Measurements from ENCODE around the gene CCDC68. TPM values are rescaled to one million over a fixed set of nuclear protein-coding genes. Genes with fewer than 3 reads are reported as not detected.

The CCDC68 gene
- total and polyA plus RNA-seq, 7 experiments from 2014 or later: 0.41 TPM; not detected in 6

DNA sequence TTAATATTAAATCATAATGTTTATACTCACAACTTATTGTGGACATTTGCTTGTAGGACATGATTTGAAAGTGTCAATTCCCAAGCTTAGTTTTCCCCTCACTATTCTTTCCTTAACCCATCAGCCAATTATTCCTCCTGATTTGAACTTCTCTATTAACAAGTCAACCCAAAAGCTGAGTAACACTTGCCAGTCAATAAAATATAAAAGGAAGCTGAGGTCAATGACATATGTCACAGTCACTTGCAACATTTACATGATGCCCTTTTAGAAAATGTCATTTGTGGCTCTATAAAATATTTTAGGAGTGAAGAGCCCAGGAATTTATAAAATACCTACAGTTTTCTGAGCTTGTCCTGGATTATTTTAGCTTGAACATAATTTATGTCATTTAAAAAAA lies 7.2 kb downstream of the CCDC68 start:
- Mint-ChIP-seq H3K27ac (no peak overlapping the region), H3K4me1 (peaks cover under 1 to 8% (median 2%) of the 10 kb centered on the region in 7 donors), H3K36me3 (no peaks in the 10 kb centered on the region), H3K27me3 (peaks cover 5 to 38% (median 8%) of the 10 kb centered on the region in 5 donors), H3K4me3 (no peak overlapping the region), H3K9me3 (no peaks in the 10 kb centered on the region)
- ATAC-seq (no peak), DNase-seq (no peak)
- ChIA-PET CTCF (no interaction called here), POLR2A (no interaction called here)
- H3K9me3 ChIP-seq (ENCODE audit: control insufficient read depth in 2 of 3, low read length in 3 of 3): no peaks in the 10 kb centered on the region
- no peaks in the 10 kb centered on the region for H3K4me1 ChIP-seq (ENCODE audit: control insufficient read depth in 2 of 2, insufficient read depth in 2 of 2, low read length in 2 of 2)
- H3K36me3 ChIP-seq (ENCODE audit: control insufficient read depth in 2 of 3, insufficient read depth in 3 of 3, low read length in 3 of 3): no peaks in the 10 kb centered on the region
- H3K27ac ChIP-seq (ENCODE audit: low read depth, low read length): no peak overlapping the region
- H3K4me3 ChIP-seq (ENCODE audit: low read length): no peak overlapping the region
- H3K27me3 ChIP-seq (ENCODE audit: control insufficient read depth in 2 of 2, insufficient read depth in 2 of 2, low read length in 2 of 2): no peaks in the 10 kb centered on the region
- intact Hi-C loops (cut with micrococcal nuclease): no loop called here

DNA sequence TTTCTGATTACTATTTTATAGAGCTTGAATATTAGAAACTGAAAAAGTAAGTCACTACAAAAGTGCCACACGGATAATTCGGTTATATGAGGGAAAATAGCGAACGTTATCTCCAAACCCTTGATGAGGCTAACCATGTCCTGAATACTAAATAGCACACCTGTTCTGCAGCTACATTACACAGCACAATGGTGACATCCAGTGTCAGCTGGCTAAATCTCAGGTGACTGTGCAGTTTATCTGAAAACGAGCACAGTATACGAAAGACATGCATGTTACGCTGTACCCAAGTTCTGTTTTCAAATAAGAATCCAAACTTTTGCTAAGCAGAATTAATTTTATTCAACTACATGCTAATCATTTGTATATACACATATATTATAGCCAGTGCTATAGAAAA lies 9.0 kb downstream of the CCDC68 start:
- Histone ChIP-seq H3K9me3 (ENCODE audit: control insufficient read depth in 2 of 3, low read length in 3 of 3) (no peaks in the 10 kb centered on the region), H3K36me3 (ENCODE audit: control insufficient read depth in 2 of 3, insufficient read depth in 3 of 3, low read length in 3 of 3) (no peaks in the 10 kb centered on the region), H3K27ac (ENCODE audit: low read depth, low read length) (no peak overlapping the region), H3K4me1 (ENCODE audit: control insufficient read depth in 2 of 2, insufficient read depth in 2 of 2, low read length in 2 of 2) (peaks cover 0 to 5% of the 10 kb centered on the region in 2 donors), H3K4me3 (ENCODE audit: low read length) (no peak overlapping the region), H3K27me3 (ENCODE audit: control insufficient read depth in 2 of 2, insufficient read depth in 2 of 2, low read length in 2 of 2) (no peaks in the 10 kb centered on the region)
- Mint-ChIP-seq H3K27me3 (peaks cover 0 to 28% (median 8%) of the 10 kb centered on the region in 5 donors), H3K9me3 (no peaks in the 10 kb centered on the region), H3K27ac (no peak overlapping the region), H3K36me3 (no peaks in the 10 kb centered on the region), H3K4me3 (no peak overlapping the region), H3K4me1 (peaks cover 9 to 26% (median 18%) of the 10 kb centered on the region in 7 donors)
- intact Hi-C loops (cut with micrococcal nuclease): loop anchor here (1.0 kb wide), 4 partner anchors 271 to 506 kb away; no protein-coding TSS in a partner anchor
- ChIA-PET CTCF (interaction anchor here (0.5 to 1.8 kb wide), 3 partner anchors 30 to 558 kb away, joined by 3 to 4 read pairs (median 3); no protein-coding TSS in a partner anchor), POLR2A (no interaction called here)
- peak; percentile 49 for ATAC-seq
- DNase-seq: peak in 4 of 9 donors; percentile 8 to 34 (median 24)

DNA sequence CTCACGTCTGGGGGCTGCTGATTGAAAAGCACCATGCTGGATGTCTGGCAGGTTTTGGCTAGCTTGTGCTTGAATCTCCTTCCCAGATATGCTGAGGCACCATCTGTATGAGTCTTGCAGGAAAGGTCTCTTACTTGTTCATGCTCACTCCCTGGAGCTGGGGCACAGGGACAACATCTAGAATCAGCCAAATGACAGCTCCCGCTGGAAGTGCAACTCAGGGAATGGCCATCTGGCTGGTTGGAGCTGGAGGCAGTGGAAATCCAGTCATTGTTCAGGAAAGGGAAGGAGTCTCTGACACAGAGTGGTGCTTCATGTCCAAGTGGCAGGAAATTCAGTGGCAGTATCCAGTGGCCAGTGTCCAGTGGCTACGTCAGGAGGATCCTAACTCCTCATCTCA lies 9.7 kb downstream of the CCDC68 start:
- H3K9me3 Mint-ChIP-seq: no peaks in the 10 kb centered on the region

DNA sequence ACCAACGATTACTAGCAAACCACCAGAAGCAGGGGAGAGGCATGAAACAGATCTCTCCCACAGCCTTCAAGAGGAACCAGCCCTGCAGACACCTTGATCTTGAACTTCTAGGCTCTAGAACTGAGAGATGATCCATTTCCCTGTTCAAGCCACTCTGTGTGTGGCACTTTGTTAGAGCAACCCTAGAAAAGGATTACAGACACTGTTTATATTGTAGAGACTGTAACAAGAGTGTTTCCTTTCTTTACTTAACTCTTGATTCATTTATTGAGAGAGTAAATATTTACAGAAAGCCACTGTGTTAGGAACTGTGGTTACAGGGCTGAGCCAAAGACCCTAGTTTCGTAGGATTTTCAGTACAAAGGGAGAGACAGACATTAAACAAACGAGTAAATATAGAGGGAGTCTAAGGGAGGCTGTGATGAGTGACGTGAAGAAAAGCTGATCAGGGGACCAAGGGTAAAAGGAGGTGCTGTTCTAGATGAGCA lies 10.9 kb downstream of the CCDC68 start:
- no peak overlapping the region for H3K27ac Mint-ChIP-seq

More for the DNA sequence above, 9.7 kb downstream of the CCDC68 start:
- ChIA-PET CTCF (interaction anchor here (0.6 to 1.8 kb wide), 2 partner anchors 31 to 557 kb away, joined by 3 to 4 read pairs; no protein-coding TSS in a partner anchor), POLR2A (no interaction called here)
- no peak for ATAC-seq
- Histone ChIP-seq H3K27ac (ENCODE audit: low read depth, low read length) (no peak overlapping the region), H3K27me3 (ENCODE audit: control insufficient read depth in 2 of 2, insufficient read depth in 2 of 2, low read length in 2 of 2) (no peaks in the 10 kb centered on the region), H3K4me3 (ENCODE audit: low read length) (no peak overlapping the region), H3K36me3 (ENCODE audit: control insufficient read depth in 2 of 3, insufficient read depth in 3 of 3, low read length in 3 of 3) (no peaks in the 10 kb centered on the region), H3K4me1 (ENCODE audit: control insufficient read depth in 2 of 2, insufficient read depth in 2 of 2, low read length in 2 of 2) (peaks cover 0 to 5% of the 10 kb centered on the region in 2 donors), H3K9me3 (ENCODE audit: control insufficient read depth in 2 of 3, low read length in 3 of 3) (no peaks in the 10 kb centered on the region)
- no peak overlapping the region for H3K27ac Mint-ChIP-seq
- H3K27me3 Mint-ChIP-seq: peaks cover 0 to 25% (median 8%) of the 10 kb centered on the region in 5 donors
- peaks cover 9 to 28% (median 19%) of the 10 kb centered on the region in 7 donors for H3K4me1 Mint-ChIP-seq
- H3K4me3 Mint-ChIP-seq: no peak overlapping the region
- intact Hi-C loops (cut with micrococcal nuclease): loop anchor here (5.0 kb wide), 3 partner anchors 122 to 727 kb away; partner anchors contain the start of genes MBD2 (in 1 of the 2) and RAB27B (in 1 of the 2)
- no peaks in the 10 kb centered on the region for H3K36me3 Mint-ChIP-seq
- DNase-seq: no peak

DNA sequence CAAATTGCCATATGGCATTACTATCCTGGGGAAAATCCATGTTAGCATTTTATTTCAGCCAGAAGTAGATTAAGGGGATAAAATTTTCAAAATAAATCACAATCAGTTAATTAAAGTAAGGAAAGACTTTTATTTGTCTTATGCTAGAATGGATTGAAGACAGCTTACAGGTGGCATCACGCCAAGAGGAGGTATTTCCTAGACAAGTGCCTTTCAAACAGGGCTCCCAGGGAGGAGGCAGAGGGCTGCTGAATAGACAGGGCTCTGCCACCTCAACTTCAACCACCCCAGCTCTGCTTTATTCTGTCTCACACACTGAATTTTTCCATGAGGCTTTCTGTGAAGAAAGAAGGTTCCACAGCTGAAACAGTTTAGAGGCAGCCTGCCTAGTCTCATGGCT lies 12.2 kb downstream of the CCDC68 start:
- ATAC-seq (no peak), DNase-seq (peak in 5 of 9 donors; percentile 6 to 35 (median 10))
- Histone ChIP-seq H3K9me3 (ENCODE audit: control insufficient read depth in 2 of 3, low read length in 3 of 3) (no peaks in the 10 kb centered on the region), H3K36me3 (ENCODE audit: control insufficient read depth in 2 of 3, insufficient read depth in 3 of 3, low read length in 3 of 3) (no peaks in the 10 kb centered on the region), H3K4me1 (ENCODE audit: control insufficient read depth in 2 of 2, insufficient read depth in 2 of 2, low read length in 2 of 2) (peaks cover 0 to 5% of the 10 kb centered on the region in 2 donors), H3K27me3 (ENCODE audit: control insufficient read depth in 2 of 2, insufficient read depth in 2 of 2, low read length in 2 of 2) (no peaks in the 10 kb centered on the region), H3K27ac (ENCODE audit: low read depth, low read length) (no peak overlapping the region), H3K4me3 (ENCODE audit: low read length) (no peak overlapping the region)
- ChIA-PET CTCF (no interaction called here), POLR2A (no interaction called here)
- Mint-ChIP-seq H3K4me3 (peak overlapping the region in 7 of 10 donors; percentile 72 to 94 (median 91)), H3K27me3 (peaks cover 0 to 20% (median 4%) of the 10 kb centered on the region in 5 donors), H3K9me3 (no peaks in the 10 kb centered on the region), H3K27ac (peak overlapping the region in 5 of 9 donors; percentile 83 to 97 (median 89)), H3K36me3 (no peaks in the 10 kb centered on the region), H3K4me1 (peaks cover 9 to 28% (median 19%) of the 10 kb centered on the region in 7 donors)
- intact Hi-C loops (cut with micrococcal nuclease): loop anchor here (2.0 to 5.0 kb wide), 4 partner anchors 120 to 725 kb away; partner anchors contain the start of genes MBD2 (in 1 of the 2) and RAB27B (in 1 of the 2)

More for the DNA sequence above, 10.9 kb downstream of the CCDC68 start:
- Mint-ChIP-seq H3K36me3 (no peaks in the 10 kb centered on the region), H3K4me1 (peaks cover 9 to 28% (median 19%) of the 10 kb centered on the region in 7 donors), H3K4me3 (no peak overlapping the region), H3K27me3 (peaks cover 0 to 23% (median 4%) of the 10 kb centered on the region in 5 donors), H3K9me3 (no peaks in the 10 kb centered on the region)
- Histone ChIP-seq H3K36me3 (ENCODE audit: control insufficient read depth in 2 of 3, insufficient read depth in 3 of 3, low read length in 3 of 3) (no peaks in the 10 kb centered on the region), H3K27me3 (ENCODE audit: control insufficient read depth in 2 of 2, insufficient read depth in 2 of 2, low read length in 2 of 2) (no peaks in the 10 kb centered on the region), H3K4me3 (ENCODE audit: low read length) (no peak overlapping the region), H3K4me1 (ENCODE audit: control insufficient read depth in 2 of 2, insufficient read depth in 2 of 2, low read length in 2 of 2) (peaks cover 0 to 5% of the 10 kb centered on the region in 2 donors), H3K27ac (ENCODE audit: low read depth, low read length) (no peak overlapping the region), H3K9me3 (ENCODE audit: control insufficient read depth in 2 of 3, low read length in 3 of 3) (no peaks in the 10 kb centered on the region)
- CTCF ChIA-PET: no interaction called here
- intact Hi-C loops (cut with micrococcal nuclease): loop anchor here (5.0 kb wide), 3 partner anchors 121 to 726 kb away; partner anchors contain the start of genes MBD2 (in 1 of the 2) and RAB27B (in 1 of the 2)
- DNase-seq (no peak), ATAC-seq (no peak)
- POLR2A ChIA-PET: no interaction called here

DNA sequence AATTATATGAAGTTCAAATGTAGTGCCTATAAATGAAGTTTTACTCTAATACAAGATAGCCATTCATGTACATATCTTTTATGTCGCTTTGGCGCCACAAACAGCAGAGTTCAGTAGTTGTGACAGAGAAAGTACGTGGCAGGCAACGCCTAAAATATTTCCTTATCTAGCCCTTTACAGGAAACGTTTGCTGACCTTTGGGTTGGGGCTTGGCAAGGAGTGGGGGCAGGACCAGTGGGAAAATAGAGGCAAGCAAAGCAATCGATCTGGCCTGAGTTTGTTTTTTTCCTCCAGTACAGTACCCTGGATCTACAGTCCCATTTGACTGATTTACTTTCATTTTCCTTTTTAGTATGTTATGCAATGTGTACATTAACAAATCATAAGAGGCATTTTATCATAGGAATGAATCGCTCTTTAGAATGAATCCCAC lies 13.1 kb downstream of the CCDC68 start:
- Histone ChIP-seq H3K4me3 (ENCODE audit: low read length) (peak overlapping the region; percentile 68), H3K9me3 (ENCODE audit: control insufficient read depth in 2 of 3, low read length in 3 of 3) (no peaks in the 10 kb centered on the region), H3K4me1 (ENCODE audit: control insufficient read depth in 2 of 2, insufficient read depth in 2 of 2, low read length in 2 of 2) (peaks cover 0 to 5% of the 10 kb centered on the region in 2 donors), H3K36me3 (ENCODE audit: control insufficient read depth in 2 of 3, insufficient read depth in 3 of 3, low read length in 3 of 3) (no peaks in the 10 kb centered on the region), H3K27me3 (ENCODE audit: control insufficient read depth in 2 of 2, insufficient read depth in 2 of 2, low read length in 2 of 2) (no peaks in the 10 kb centered on the region), H3K27ac (ENCODE audit: low read depth, low read length) (peak overlapping the region; percentile 63)
- Mint-ChIP-seq H3K9me3 (no peaks in the 10 kb centered on the region), H3K27me3 (peaks cover 0 to 18% (median 0%) of the 10 kb centered on the region in 5 donors), H3K36me3 (no peaks in the 10 kb centered on the region), H3K4me1 (peaks cover 9 to 28% (median 19%) of the 10 kb centered on the region in 7 donors), H3K27ac (peak overlapping the region; percentile 83 to 97 (median 91)), H3K4me3 (peak overlapping the region; percentile 72 to 94 (median 90))
- peak; percentile 79 for ATAC-seq
- ChIA-PET POLR2A (no interaction called here), CTCF (no interaction called here)
- peak in 7 of 9 donors; percentile 4 to 41 (median 25) for DNase-seq
- intact Hi-C loops (cut with micrococcal nuclease): loop anchor here (1.0 to 5.0 kb wide), 5 partner anchors 119 to 724 kb away; partner anchors contain the start of genes MBD2 (in 1 of the 2) and RAB27B (in 1 of the 2)

Measured in naive thymus-derived CD4-positive, alpha-beta T cell (primary cell).